HG03342 (cell line): ENCODE data around the gene CFAP299.
"Not testable (repeated sequence)": the region's sequence is repeated elsewhere in the genome, so short reads cannot be mapped to it uniquely, and the experiment has no call there.

ENCODE experiments used
- ATAC-seq: cut with Tn5 transposase; IDR thresholded peaks from one replicate; pipeline ENCODE4 v1.9.1; 2021; ENCODE audit warnings: mild to moderate bottlenecking, moderate library complexity; ENCODE audit not compliant: unreplicated experiment

CFAP299 gene

DNA sequence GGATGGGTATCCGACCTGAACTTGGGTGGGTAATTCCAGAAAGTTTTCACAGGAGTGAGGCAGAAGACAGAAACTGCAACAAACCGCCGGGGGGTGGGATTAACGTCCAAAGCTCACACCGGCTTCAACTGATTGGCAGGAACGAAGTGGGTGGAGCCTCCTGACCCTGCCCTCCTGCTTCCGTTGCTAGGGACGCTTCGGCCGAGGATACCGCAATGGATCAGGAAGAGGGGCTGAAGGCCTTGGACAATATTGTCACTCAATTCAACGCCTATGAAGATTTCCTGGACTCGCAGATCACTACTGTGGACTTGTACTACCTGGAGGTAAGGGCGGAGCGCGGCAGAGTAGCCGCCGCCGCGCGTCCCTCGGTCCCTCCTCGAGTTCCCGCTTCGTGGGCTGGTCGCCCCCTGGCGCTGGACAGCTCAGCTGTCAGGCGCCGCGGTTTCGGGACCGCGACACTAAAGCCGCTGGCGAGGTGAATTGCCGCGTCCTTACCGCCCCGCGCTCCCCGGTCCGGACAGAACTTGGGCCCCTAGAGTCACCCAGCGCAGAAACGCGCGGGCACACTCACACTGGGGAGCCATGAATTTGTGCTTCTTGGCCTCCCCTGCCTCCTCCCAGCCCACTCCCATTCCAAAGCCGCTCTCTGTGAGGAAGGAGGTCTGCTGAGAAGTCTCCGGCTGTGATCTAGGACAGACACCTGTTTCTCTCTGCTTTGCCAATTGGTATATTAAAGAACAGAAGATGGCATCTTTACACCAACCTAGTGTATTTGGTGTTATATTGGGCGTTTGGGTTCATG, at the start of gene CFAP299:
Gene CFAP299, plus strand, starts transcription at position 177 of the 805 bp plus-strand sequence.
- peak; percentile 99 for ATAC-seq

- ATAC-seq, result no peak
These were observed 49.1 kb upstream of the CFAP299 start for GRCh38 chr4:80286451-80286850.

DNA sequence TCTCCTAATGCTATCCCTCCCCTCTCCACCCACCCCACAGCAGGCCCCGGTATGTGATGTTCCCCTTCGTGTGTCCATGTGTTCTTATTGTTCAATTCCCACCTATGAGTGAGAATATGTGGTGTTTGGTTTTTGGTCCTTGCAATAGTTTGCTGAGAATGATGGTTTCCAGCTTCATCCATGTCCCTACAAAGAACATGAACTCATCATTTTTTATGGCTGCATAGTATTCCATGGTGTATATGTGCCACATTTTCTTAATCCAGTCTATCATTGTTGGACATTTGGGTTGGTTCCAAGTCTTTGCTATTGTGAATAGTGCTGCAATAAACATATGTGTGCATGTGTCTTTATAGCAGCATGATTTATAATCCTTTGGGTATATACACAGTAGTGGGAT, 44.9 kb upstream of the CFAP299 start:
- not testable (repeated sequence) for ATAC-seq

DNA sequence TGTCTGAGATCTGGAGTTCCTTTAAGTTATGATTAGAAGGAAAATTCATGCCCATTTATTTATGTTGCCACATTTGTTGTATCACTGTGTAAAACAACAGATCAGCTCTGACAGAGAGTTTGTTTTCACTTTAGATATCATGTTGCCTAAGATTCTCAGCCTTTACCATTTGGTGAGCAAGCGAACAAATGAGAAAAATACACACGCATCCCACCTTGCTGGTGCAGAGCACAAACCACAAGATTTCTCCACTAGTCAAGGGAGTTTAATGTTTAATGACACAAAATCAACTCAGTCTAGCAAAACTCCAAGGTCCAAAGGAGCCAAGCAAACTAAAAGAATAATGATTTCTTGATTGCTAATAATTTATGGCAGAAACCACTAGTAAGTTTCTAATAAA, 41.3 kb upstream of the CFAP299 start:
- ATAC-seq, result no peak

GRCh38 chr4:80295336-80295735, 40.2 kb upstream of the CFAP299 start:
- ATAC-seq, result no peak

GRCh38 chr4:80295826-80296225, 39.7 kb upstream of the CFAP299 start:
- no peak for ATAC-seq

DNA sequence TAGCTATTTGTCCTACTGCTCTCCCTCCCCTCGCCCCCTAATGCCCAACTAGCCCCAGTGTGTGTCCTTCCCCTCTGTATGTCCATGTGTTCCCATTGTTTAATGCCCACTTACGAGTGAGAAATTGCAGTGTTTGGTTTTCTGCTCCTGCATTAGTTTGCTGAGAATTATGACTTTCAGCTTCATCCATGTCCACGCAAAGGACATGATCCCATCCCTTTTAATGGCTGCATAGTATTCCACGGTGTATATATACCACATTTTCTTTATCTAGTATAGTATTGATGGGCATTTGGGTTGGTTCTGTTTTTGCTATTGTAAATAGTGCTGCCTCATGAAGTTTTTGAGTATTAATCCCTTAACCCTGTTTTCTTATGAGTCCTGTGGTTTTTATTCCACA, 33.6 kb upstream of the CFAP299 start:
- no peak for ATAC-seq

GRCh38 chr4:80302616-80303223, 32.8 kb upstream of the CFAP299 start:
- no peak for ATAC-seq

GRCh38 chr4:80305466-80305865, 30.1 kb upstream of the CFAP299 start:
- ATAC-seq, result no peak

GRCh38 chr4:80306260-80306659, 29.3 kb upstream of the CFAP299 start:
- no peak for ATAC-seq

DNA sequence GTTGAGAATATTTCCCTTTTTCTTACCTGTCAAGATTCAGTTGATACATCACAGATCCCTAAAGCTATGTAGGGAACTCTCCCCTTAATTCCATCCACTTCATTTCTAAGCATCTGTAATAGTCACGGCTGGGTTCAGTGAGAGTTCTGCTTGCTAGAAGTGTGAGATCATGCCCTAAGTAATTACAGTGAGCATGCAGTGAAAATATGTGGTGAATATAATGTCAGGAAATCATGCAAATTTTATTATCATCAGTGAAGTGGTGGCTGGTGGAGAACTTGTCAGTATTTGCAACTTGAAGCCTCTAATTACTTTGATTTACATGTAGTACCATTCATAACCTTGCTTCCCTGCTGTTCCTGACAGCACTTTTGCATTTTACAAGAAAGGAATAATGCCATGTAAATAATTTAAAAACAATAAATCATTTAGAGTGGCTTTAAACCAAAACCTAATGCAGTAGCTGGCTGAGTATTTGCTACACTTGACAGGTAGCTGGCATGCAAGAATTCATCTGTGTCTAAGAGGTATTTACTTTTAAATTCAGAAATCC, 28.3 kb upstream of the CFAP299 start:
- no peak for ATAC-seq

DNA sequence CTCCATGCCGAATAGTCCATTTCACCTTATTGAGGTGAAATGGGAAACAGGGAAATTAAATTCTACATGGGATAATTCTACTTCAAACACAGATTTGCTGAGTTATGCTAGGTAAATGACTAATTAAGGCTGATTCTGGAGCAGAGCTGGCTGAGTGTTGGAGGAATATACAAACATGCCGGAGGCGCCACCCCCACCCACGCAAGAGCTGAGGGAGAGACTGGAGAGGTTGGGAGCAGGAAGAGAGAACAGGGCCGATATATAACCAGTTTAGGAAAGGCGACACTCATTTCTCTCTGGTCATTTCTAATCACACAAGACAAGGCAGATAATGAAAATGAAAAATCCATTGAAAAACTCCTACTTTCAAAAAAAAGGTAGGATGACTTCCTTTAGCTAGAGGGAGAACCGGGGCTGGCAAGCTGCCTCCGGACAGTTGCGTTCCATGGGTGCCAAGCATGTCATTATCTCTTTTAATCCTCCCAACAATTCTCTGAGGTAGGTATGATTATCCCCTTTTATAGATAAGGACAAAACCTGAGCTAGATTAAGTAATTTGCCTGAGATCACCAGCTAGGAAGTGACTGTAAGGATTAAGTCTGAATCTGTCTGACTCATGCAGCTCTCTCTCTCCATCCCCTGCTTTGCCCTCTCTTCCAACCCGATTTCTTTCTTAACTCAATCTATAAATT, 27.6 kb upstream of the CFAP299 start:
- no peak for ATAC-seq

DNA sequence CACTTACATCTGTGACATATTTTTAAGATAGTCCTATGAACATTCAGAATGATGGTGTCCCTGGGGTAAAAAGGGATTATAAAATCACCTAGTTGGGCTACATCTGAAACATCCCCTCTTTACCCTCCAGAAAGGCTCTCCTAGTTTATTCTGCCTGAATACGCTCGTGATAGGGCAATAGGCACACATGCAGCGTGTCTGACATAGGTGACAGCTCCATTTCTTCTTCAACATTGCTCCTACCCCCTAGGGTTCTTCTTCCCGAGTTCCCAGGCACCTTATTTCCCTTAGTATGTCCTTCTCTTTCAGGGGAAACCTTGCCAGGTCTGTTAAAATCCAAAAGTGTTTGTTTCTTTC, 27.1 kb upstream of the CFAP299 start:
- ATAC-seq, result no peak

DNA sequence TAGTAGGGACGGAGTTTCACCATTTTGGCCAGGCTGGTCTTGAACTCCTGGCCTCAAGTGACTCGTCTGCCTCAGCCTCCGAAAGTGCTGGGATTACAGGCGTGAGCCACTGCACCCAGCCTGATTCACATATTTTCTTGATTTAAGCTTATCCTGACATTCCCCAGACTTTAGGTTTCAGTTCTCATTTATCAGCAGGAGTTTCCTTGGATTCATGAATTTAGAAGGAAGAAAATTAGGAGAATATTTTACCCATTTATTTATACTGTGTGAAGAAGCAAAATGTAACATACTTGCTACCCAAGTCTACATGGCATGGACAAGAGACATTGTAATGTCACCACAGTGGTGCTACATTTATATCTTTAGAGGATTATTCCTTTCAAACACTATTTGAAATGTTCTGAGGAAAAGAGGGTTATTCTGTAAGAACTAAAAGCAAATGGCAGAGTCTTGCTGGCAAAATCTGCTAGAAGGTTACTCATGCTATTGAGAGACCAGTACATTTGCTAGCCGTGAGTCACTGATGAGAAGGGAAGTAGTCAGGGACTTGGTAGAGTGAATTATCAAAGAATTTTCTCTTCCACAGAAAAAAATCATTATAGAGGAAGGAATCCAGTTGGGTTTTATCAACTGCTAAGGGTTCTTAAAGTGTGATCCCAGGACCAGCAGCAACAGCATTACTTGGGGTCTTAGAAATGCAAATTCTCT, 26.1 kb upstream of the CFAP299 start:
- ATAC-seq, result no peak

DNA sequence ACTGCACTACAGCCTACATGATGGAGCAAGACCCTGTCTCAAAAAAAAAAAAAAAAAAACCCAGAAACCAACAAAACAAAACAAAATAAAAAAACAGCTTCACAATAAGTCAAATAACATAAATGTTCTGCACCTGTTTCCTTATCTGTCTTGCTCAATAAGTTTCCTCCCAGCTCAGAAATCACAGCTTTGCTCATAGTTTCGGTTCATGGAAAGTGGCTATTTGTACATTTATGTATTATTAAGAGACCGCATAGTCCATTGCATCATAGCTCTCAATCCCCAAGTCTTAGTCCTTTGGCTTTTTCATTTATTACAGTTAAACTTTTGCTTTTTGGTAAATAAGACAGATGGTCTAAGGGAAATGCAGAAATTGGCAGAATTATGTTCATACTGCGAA, 24.4 kb upstream of the CFAP299 start:
- no peak for ATAC-seq

GRCh38 chr4:80312124-80312523, 23.4 kb upstream of the CFAP299 start:
- no peak for ATAC-seq

DNA sequence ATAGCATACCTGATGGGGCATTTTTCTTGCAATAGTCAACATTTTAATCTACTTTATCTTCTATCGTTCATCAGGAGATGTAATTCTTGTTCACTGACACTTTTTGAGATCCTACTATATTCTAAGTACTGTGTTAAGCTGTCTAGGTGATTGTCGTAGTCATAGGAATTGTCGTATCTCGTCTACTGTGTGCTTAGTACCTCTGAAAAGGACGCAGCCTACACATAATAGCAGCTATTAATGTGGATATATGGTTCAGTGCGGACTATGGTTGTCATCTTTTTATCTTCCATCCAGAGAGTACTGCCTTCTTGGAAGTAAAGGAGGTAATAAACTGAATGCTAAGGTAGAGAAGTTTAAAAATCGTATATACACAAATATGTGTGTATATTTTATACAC, 21.9 kb upstream of the CFAP299 start:
- ATAC-seq, result no peak

DNA sequence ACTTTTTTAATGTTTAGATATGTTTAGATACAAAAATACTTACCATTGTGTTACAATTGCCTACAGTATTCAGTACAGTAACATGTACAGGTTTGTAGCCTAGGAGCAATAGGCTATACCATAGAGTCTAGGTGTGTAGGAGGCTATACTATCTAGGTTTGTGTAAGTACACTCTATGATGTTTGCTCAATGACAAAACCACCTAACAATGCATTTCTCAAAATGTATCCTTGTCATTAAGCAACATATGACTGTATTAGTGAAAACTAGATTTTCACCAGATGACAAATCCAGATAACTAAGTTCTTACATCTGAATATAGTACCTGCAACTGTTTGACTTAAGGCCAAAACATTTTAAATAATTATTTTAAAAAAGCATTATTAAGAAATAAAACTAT, 19.7 kb upstream of the CFAP299 start:
- ATAC-seq, result not testable (repeated sequence)

DNA sequence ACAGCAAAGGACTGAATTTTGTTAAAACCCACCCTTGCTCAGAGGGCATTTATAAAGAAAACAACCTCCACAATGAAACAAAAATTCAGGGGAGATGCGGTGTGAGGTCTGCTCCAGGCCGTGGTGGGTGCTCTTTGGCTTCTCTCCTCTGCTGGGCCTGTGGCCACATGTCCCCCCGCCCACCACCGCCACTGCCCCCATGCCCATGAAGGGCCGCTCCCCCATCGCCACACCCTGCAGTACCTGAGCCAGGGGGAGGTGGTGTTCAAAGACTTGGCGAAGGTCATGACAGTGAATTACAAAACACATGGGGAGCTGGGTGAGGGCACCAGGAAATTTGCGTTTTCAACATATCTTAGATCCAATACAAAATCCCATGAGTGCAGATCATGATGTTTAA, 14.2 kb upstream of the CFAP299 start:
- no peak for ATAC-seq

- ATAC-seq, result no peak
These were observed 13.8 kb upstream of the CFAP299 start for GRCh38 chr4:80321776-80322175.

DNA sequence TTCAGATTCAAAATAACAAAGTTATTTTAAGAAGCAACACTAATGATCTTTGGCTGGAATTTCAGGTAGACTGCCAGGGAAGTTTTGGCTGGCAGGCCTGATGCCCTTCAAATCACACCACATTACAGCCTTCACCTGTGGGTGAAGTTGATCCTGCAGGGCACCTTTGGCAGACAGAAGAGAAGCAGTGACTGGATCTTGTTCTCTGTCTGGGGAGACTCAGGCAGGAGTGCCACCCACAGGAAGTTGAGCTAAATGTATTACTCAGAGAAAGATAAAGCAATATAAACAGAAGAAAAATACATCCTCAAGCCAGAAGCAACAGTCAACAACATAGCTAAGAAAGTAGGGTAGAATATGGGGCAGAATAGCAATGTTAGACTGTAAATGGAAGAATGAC, 12.8 kb upstream of the CFAP299 start:
- no peak for ATAC-seq
